Right hindlimb (tissue), 1 donor: ENCODE data around the gene SEMA4C.

ENCODE experiments used
- DNase-seq: peaks from one replicate; pipeline ENCODE4 v3.0.0-alpha.2; 2018

SEMA4C gene

DNA sequence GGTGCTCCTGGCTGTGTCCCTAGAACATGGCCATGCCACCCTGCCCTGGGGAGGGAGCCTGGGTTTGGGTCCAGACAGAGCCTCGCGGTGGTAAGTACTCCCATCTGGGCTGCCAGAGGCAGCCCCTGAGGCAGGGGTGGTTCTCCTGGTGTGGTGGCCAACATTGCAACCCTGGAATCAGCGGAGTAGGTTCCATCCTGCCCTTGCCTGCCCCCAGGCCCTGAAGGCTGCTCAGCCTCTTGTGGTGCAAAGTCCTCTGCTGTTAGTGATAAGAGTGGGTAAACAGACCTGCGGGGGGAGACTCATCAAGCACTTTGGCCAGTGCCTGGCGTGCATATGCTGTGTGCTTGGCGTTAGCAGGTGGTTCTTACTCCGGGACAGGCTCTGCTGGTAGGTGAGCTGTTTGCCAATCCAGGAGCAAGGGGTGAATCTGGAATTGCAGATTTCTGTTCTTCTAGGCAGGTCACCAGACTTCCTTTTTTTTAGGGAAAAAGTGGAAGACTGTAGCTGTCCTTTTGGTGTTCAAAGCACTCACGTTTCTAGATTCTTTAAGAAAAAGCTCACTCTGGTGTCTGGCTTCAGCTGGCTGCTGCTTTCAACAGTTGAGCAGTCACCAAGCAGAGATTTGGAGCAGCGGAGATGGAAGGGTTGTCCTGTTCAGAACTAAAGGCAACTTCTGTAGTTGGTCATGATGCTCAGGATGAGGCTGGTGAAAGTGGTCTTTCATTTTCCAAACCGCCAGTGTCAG is 50.6 kb downstream of the SEMA4C start:
- DNase-seq, result no peak

DNA sequence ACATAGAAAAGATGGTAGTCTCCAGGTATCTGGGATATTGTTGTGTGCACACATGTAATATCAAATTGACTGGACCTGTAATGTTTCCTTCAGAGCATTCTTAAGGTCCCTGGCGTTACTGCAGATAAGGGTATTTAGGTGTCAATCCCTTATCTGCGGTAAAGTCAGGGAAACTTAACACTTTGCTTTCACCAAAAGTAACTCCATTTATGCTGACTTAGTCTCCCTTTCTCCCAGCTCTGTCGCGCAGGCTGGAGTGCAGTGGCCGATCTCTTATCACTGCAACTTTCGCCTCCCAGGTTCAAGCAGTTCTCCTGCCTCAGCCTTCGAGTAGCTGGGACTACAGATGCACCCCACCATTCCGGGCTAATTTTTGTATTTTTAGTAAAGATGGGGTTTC is 52.0 kb downstream of the SEMA4C start:
- DNase-seq, result no peak

DNA sequence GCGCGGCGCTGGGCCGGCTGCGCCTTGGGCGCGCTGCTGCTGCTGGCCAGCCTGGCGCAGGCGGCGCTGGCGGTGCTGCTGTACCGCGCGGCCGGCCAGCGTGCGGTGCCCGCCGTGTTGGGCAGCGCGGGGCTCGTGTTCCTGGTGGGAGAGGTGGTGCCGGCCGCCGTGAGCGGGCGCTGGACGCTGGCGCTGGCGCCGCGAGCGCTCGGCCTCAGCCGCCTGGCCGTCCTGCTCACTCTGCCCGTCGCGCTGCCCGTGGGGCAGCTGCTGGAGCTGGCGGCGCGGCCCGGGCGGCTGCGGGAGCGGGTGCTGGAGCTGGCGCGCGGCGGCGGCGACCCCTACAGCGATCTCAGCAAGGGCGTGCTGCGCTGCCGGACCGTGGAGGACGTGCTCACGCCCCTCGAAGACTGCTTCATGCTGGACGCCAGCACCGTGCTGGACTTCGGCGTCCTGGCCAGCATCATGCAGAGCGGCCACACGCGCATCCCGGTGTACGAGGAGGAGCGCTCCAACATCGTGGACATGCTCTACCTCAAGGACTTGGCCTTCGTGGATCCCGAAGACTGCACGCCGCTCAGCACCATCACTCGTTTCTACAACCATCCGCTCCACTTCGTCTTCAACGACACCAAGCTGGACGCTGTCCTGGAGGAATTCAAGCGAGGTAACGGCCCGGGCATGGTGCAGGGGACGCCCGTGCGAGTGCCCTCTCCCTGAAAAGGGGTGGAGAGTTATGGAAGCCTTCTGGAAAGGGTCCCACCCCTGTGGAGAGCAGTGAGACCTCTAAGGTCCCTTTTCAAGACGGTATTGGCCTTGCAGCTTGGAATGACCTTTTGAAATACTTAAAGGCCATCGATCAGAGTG is 52.8 kb downstream of the SEMA4C start:
- no peak for DNase-seq

DNA sequence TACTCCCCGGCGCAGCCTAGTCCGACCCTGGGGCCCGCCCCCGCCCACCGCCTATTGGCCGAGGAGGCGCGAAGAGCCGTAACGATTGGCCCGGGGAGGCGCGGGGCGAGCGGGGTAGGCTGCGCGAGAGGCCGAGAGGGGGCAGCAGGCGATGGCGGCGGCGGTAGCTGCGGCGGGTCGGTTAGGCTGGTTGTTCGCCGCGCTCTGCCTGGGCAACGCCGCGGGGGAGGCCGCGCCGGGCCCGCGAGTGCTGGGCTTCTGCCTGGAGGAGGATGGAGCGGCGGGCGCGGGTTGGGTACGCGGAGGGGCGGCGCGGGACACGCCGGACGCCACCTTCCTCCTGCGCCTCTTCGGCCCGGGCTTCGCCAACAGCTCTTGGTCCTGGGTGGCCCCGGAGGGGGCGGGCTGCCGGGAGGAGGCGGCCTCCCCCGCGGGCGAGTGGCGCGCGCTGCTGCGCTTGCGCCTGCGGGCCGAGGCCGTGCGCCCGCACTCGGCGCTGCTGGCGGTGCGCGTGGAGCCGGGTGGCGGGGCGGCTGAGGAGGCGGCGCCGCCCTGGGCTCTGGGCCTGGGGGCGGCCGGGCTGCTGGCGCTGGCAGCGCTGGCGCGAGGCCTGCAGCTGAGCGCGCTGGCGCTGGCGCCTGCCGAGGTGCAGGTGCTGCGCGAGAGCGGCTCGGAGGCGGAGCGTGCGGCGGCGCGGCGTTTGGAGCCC is 53.6 kb downstream of the SEMA4C start, which contains the start of gene CNNM3:
TSS of gene CNNM3 (plus strand) at position 142 of the 709 bp plus-strand sequence. CDS start at position 152, 10 bp downstream.
- DNase-seq, result peak; percentile 98

DNA sequence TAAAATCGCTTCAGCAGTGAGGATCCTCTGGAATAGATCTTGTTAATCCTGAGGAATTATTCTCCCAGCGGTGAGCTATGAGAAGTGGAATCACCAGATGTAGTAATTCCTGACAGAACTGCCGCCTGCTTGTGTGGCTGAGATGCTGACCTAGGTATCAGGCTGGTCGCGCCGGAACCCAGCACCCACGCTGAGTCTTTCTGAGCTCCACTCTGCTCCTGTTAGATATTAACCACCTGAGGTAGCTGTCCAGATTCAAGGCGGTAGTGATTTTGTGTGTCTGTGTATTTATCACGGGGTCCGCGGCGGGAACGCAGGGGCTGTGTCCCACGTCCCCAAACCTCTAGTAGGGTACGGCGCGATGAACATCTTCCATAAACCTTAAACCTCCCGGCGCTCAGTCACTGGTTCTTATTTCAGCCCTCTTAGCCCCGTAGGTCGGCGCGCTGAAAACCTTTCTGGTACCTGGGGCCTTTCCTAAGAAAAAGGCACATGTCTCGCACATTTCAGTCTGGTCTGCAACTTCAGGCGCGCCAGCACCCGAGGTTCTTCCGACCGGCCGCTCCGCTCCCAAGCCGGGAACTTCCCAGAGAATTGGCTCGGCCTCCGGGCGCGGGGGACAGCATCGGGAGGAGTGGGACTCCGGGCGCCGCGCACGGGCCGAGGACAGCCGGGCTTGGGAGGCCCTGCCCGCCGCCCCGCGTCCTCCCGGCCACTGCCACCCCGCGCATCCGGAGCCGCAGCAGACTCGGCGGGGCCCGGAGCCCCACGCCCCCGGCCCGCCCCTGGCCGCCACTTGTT is 54.4 kb downstream of the SEMA4C start:
- no peak for DNase-seq

DNA sequence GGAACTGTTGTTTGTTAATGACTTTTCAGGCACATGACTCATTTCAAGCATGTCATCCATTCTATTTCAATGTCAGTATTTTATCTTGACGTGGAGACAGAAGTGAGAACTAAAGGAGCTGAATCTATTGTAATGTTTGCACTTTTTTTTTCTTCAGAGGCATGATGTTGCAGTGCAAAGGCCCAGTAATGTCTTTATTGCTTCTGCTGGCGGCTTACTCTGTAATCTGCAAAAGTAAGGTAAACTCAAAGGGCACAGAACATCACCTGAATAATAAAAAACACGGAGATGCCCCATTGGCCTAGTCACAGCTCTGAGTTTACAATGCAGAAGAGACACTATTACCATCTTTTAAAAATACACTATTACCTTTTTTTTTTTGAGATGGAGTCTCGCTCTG is 56.2 kb downstream of the SEMA4C start:
- no peak for DNase-seq

DNA sequence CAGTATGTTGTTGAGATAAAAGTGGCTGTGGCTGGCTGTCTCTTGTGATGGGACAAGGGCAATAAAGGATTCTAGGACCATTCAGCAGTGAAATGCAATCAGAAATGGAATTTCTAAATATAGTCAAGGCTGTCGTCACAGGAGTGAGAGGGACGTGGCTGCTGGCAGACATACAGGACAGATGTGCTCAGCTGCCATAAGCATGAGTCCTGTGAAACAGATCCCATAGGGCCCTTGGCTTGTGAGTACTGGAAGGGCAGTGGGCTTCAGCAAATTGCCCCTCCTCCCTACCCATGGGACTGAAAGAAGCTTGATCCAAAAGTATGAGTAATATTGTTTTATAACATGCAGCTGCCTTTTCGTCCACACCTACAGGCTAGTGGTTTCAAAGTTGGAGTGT is 58.0 kb downstream of the SEMA4C start:
- peak; percentile 86 for DNase-seq

DNA sequence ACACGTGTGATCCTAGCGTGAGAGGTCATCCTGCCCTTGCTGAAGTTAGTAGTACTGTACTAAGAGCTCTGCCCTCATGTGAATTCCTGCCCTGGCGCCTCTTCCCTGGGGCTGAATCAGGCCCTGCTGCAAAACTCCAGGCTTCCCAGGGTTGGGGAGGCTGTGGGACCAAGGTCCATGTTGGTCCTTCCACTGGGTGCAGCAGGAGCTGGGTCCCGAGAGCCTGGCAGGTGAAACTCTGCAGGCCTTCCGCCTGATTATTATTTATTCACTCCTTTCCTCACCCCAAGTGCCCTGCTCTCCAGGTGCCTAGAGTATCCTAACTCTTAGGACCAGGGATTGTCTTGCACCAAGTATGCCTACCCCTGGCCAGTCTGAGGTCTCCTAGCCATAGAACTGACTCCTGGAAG is 59.1 kb downstream of the SEMA4C start:
- DNase-seq, result no peak

DNA sequence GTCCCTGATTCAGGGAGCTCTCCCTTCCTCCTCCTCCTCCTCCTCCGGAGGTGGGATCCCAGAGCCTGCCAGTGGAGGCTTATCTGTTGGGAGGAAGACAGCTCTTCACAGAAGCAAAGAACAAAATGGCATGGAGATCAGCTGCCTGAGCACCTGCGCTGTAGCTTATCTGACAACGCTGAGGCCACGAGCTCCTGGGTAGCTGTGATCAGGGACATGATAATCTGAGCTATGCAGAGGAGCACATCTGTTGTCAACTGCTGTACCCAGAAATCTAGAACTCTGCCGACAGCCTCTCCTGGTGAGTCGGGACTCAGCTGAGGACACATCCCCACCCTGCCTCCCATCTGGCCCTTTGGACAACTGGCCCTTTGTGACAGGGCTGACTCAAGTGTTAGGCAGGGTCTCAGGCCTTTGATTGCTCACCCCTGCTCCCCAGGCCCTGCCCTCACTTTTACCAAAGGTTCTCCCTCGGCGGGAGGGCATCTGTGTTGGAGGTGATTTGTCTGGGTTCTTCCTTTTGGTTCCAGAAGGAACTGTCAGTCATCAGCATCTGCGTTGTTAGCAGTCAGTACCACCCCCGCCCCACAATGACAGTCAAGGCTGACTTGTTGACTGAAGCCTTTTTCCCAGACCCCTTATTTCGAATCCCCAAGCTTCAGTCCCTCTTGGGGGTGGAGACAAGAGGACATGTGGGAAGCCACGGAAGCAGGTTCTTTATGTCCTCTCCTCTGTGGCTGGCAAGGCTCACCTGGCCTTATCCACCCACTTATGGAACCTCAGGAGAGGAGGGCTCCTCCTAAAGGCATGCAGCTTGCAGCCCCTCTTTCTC is 59.7 kb downstream of the SEMA4C start:
- DNase-seq, result no peak
